LoVo (cell line): Measurements from ENCODE around the gene PPP6R2.
"Not testable (repeated sequence)": the region's sequence is repeated elsewhere in the genome, so short reads cannot be mapped to it uniquely, and the experiment has no call there.

Source experiments
- DNase-seq: peaks from one replicate; pipeline ENCODE4 v3.0.0-alpha.2; 2016; ENCODE audit warnings: low spot score

PPP6R2 gene

GRCh38 chr22:50398831-50399648 is 55.9 kb downstream of the PPP6R2 start:
- DNase-seq = no peak

GRCh38 chr22:50399751-50400331 is 56.7 kb downstream of the PPP6R2 start:
- DNase-seq = peak; percentile 4

DNA sequence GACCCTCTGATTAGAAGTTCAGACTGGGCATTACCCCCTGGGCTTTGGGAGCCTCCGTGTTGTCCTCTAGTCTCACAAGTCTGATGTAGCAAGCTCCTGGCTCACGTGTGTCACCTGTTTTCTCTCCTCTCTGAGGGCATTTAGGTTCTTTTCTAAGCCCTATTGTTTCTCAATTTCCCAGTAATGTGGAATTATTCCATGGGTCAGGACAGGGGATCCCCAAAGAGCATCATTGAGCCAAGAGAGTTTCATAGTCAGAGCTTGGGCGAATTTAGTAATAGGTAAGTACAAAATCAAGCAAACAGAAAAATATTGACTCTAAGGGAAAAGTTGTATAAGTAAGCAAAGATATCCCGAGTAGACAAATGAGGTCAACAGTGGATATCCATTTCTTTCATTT is 57.3 kb downstream of the PPP6R2 start:
- no peak for DNase-seq

GRCh38 chr22:50400931-50401330 is 57.8 kb downstream of the PPP6R2 start:
- no peak for DNase-seq

DNA sequence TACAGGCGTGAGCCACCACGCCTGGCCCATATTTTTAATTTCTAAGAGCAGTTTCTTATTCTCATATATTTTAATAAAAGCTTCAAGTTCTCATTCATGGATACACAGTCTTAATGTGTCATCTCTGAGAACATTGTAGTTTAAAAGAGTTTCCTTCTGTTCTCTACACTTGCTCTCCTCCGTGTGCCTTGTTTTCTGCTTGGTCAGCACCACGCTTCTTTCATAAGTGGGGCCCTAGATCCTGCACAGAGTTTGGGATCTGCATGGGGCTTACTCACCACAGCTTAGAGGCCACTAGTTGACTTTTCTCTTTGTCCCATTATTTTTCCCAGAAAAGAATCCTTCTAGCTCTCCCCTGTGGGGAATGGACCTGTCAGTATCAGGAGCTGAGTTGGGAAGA is 58.8 kb downstream of the PPP6R2 start:
- DNase-seq = no peak

- no peak for DNase-seq
Measured at GRCh38 chr22:50403701-50404101, 60.6 kb downstream of the PPP6R2 start.

DNA sequence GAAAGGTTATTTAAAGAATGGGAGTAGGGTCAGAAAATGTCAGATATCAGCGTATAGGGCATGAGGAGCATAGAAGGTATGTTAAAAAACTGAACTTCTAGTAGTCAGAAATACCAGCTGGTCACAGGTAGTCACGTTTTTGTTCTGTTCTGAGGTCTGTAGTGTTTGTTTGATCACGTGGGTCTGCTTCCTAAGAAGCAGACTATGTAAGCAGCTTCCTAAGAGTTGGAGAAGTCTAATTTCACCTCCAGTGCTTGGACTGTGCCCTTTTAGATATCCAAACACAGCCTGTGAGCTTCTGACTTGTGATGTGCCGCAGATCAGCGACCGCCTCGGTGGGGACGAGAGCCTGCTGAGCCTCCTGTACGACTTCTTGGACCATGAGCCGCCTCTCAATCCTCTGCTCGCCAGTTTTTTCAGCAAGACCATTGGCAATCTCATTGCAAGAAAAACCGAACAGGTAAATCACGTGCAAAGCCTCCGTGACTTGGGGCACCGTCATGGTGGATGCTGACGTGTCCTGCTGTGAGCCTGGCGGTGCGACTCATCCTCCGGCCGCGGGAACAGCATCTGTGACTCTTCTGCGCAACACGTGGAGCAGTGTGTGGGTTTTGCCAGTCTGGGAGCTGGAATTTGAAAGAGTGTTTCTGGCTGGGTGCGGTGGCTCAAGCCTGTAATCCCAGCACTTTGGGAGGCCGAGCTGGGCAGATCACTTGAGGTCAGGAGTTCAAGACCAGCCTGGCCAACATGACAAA is 63.5 kb downstream of the PPP6R2 start:
- no peak for DNase-seq

GRCh38 chr22:50408311-50408710 is 65.2 kb downstream of the PPP6R2 start:
- DNase-seq = no peak

- DNase-seq = not testable (repeated sequence)
Measured at GRCh38 chr22:50408954-50409353, 65.8 kb downstream of the PPP6R2 start.

DNA sequence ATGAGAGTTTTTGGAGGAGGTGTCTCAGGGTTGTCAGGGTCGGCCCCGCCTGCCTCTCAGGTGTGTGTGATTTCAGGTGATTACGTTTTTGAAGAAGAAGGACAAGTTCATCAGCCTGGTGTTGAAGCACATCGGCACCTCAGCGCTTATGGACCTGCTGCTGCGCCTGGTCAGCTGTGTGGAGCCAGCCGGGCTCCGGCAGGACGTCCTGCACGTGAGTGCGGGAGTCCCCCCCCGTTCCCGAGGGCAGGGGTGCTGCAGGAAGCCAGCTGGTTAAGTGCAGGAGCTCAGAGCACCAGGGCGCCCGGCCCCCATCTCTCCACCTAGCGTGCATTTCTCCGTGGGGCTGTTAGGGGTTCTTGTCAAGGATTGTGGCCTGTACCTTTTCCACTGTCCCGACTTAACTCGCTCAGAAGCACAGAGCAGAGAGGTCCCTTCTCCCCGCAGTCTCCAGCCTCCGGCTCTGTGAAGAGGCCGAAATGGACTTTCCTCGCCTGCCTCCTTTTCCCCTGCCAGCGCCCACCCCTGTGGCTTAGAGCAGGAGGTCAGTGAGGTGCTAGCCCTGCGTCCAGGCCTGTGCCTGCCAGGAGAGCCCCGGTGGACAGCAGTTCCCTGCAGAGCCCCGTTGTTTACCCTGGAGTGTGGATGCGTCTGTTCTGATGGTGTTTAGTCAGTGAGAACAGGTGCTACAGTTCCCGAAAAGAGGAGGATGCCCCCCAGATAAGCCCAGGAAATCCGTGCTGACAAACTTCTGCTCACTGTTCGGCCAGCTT is 71.5 kb downstream of the PPP6R2 start:
- no peak for DNase-seq

- no peak for DNase-seq
Measured at GRCh38 chr22:50415426-50415825, 72.3 kb downstream of the PPP6R2 start.

DNA sequence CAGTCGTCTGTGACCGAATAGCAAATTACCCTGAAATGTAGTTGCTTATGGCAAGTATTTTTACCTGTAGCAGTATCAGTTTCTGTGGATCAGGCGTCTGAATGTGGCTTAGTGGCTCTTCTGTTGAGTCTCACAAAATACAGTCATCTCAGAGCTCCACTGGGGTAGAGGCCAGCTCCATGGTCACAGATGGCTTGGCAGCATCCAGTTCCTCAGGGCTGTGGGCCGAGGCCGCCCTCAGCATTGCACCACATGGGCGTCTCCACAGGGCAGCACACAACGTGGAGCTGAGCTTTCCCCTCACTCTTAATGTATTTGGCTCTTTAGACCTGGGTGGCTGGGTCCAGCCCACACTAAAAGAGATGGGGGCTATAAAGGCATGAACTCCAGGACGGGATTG is 73.9 kb downstream of the PPP6R2 start:
- no peak for DNase-seq

- no peak for DNase-seq
Measured at GRCh38 chr22:50417411-50418210, 74.5 kb downstream of the PPP6R2 start.

GRCh38 chr22:50418624-50419023 is 75.5 kb downstream of the PPP6R2 start:
- no peak for DNase-seq

GRCh38 chr22:50419116-50419515 is 76.0 kb downstream of the PPP6R2 start:
- DNase-seq = no peak

DNA sequence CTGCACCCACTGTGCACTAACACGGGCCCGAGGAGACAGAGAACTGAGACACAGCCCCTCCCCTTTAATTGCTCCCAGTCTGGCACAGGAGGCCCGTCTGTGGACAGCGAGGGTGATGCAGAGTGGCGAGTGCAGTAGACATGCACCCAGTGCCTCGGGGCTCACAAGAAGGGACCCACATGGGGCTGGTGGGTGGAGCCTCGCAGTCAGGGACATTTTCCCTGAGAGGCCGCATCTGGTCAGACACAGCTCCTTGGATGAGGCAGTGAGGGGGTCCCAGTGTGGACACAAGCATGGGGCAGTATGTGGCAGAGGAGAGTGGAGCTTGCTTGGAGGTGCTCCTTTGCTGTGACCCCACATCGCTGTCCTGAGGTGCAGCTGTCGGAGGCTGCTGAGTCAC is 76.9 kb downstream of the PPP6R2 start:
- DNase-seq = no peak

DNA sequence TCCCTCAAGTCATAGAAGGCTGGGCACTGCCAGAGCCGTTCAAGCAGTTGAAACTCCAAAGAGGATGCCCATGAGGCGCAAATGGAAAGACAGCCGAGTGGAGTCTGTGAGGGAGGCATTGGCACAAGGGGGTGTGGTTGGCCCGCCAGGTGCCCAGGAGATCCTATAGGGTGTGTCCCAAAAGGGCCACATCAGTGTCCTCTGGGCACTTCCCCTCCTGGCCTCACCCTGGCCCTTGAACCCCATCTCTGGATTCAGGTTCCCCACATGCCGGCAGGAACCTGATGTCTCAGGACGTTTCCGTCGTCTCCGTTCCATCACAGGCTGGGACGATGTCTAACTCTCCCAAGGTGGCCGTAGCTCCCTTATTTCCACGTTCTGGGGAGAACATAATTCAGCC is 77.5 kb downstream of the PPP6R2 start:
- no peak for DNase-seq

DNA sequence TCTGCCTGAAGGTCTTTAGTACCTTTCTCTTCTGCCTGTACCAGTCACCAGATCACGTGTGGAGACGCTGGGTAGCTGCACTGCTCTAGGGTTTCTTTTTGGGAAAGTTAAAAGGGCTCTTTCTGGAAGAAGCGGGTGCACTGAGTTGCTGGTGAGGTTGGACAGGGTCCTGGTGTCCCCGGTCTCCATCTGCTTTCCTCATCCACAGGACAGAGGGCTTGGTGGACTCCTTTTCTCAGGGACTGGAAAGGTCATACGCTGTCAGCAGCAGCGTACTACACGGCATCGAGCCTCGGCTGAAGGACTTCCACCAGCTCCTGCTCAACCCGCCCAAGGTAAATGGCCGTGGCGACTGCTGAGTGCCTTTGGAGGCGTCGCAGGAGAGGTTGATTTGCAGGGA is 78.9 kb downstream of the PPP6R2 start:
- DNase-seq = no peak

- DNase-seq = no peak
Measured at GRCh38 chr22:50422961-50423815, 80.1 kb downstream of the PPP6R2 start.

GRCh38 chr22:50423956-50424355 is 80.8 kb downstream of the PPP6R2 start:
- no peak for DNase-seq
